Mesenchymal stem cell (in vitro differentiated cells and primary cell): ENCODE measurements around the gene AFTPH.

Experiments
- DNase-seq: peaks from one replicate; pipeline ENCODE4 v3.0.0-alpha.2; 2013
- H2AFZ ChIP-seq: one replicate; pipeline ENCODE4 v1.6.1; 2013; ENCODE audit warnings: low read depth, mild to moderate bottlenecking, control low read depth, inconsistent platforms, low read length, moderate library complexity
- H2AK5ac ChIP-seq: 2 replicates; pipeline ENCODE4 v1.6.1; 2013; ENCODE audit warnings: low read length, moderate library complexity, mild to moderate bottlenecking, inconsistent platforms; ENCODE audit not compliant: severe bottlenecking
- H2BK120ac ChIP-seq: one replicate; pipeline ENCODE4 v1.6.1; 2013; ENCODE audit warnings: low read depth, mild to moderate bottlenecking, inconsistent platforms, low read length, moderate library complexity
- H2BK12ac ChIP-seq, 2 experiments: one replicate each; pipeline ENCODE4 v1.6.1; 2013; ENCODE audit warnings: inconsistent platforms in 2 of 2, low read length in 2 of 2, mild to moderate bottlenecking in 2 of 2, moderate library complexity in 2 of 2, control low read depth in 1 of 2
- H2BK15ac ChIP-seq: one replicate; pipeline ENCODE4 v1.6.1; 2013; ENCODE audit warnings: mild to moderate bottlenecking, low read depth, inconsistent platforms; ENCODE audit not compliant: poor library complexity, severe bottlenecking
- H2BK5ac ChIP-seq: 2 replicates; pipeline ENCODE4 v1.6.1; 2013; ENCODE audit warnings: low read depth, mild to moderate bottlenecking, low read length, control low read depth, inconsistent platforms; ENCODE audit not compliant: poor library complexity, severe bottlenecking
- H3K14ac ChIP-seq, 2 experiments: one replicate each; pipeline ENCODE4 v1.6.1; 2013; ENCODE audit warnings: inconsistent platforms in 2 of 2, low read length in 2 of 2, control low read depth in 1 of 2, mild to moderate bottlenecking in 1 of 2, moderate library complexity in 1 of 2
- H3K18ac ChIP-seq, 2 experiments: one replicate each; pipeline ENCODE4 v1.6.1; 2013; ENCODE audit warnings: inconsistent platforms in 2 of 2, low read length in 2 of 2, control low read depth in 1 of 2, low read depth in 1 of 2, mild to moderate bottlenecking in 1 of 2
- H3K23ac ChIP-seq, 2 experiments: one replicate each; pipeline ENCODE4 v1.6.1; 2013; ENCODE audit warnings: inconsistent platforms in 2 of 2, low read length in 2 of 2, mild to moderate bottlenecking in 2 of 2, moderate library complexity in 2 of 2, control low read depth in 1 of 2
- H3K27ac ChIP-seq: 2 replicates; pipeline ENCODE4 v1.5.1; 2013; ENCODE audit warnings: mild to moderate bottlenecking, moderate library complexity, low read length, control low read depth, inconsistent platforms; ENCODE audit not compliant: poor library complexity, severe bottlenecking
- H3K27me3 ChIP-seq, 2 experiments: 2 replicates each; pipeline versions ENCODE4 v1.6.1 to v1.7.0; 2013; ENCODE audit warnings: low read length in 2 of 2, mild to moderate bottlenecking in 2 of 2, moderate library complexity in 2 of 2, control low read depth in 1 of 2, inconsistent platforms in 1 of 2; ENCODE audit not compliant: control insufficient read depth in 1 of 2, insufficient read depth in 1 of 2
- H3K36me3 ChIP-seq, 2 experiments: 2 replicates each; pipeline versions ENCODE4 v1.6.1 to v1.7.0; 2013; ENCODE audit warnings: low read length in 2 of 2, control low read depth in 1 of 2, inconsistent platforms in 1 of 2, low read depth in 1 of 2, mild to moderate bottlenecking in 1 of 2; ENCODE audit not compliant: insufficient read depth in 2 of 2, control insufficient read depth in 1 of 2
- H3K4ac ChIP-seq, 2 experiments: one replicate each; pipeline ENCODE4 v1.6.1; 2013; ENCODE audit warnings: inconsistent platforms in 2 of 2, low read length in 2 of 2, mild to moderate bottlenecking in 2 of 2, moderate library complexity in 2 of 2, control low read depth in 1 of 2, low read depth in 1 of 2
- H3K4me1 ChIP-seq: 2 replicates; pipeline ENCODE4 v1.6.1; 2013; ENCODE audit warnings: low read depth, low read length, control low read depth; ENCODE audit not compliant: control insufficient read depth, insufficient read depth
- H3K4me2 ChIP-seq: 2 replicates; pipeline ENCODE4 v1.6.1; 2013; ENCODE audit warnings: low read length, mild to moderate bottlenecking, inconsistent platforms; ENCODE audit not compliant: poor library complexity, severe bottlenecking
- H3K4me3 ChIP-seq, 2 experiments: 2 replicates each; pipeline versions ENCODE4 v1.5.1 to v1.7.0; 2013; ENCODE audit warnings: low read length in 2 of 2, mild to moderate bottlenecking in 2 of 2, control low read depth in 1 of 2, low read depth in 1 of 2; ENCODE audit not compliant: insufficient read depth in 1 of 2
- H3K79me1 ChIP-seq: replicated peaks from 2 replicates; pipeline ENCODE4 v1.6.1; 2013; ENCODE audit warnings: mild to moderate bottlenecking, control low read depth, low read length, inconsistent platforms; ENCODE audit not compliant: poor library complexity, severe bottlenecking
- H3K9ac ChIP-seq: 2 replicates; pipeline ENCODE4 v1.7.0; 2013; ENCODE audit warnings: mild to moderate bottlenecking, low read length, moderate library complexity
- H3K9me3 ChIP-seq: 2 replicates; pipeline ENCODE4 v1.7.0; 2013; ENCODE audit warnings: mild to moderate bottlenecking, low read length; ENCODE audit not compliant: control insufficient read depth
- H4K8ac ChIP-seq: one replicate; pipeline ENCODE4 v1.6.1; 2013; ENCODE audit warnings: inconsistent platforms, mild to moderate bottlenecking, low read length, moderate library complexity
- H4K91ac ChIP-seq: one replicate; pipeline ENCODE4 v1.6.1; 2013; ENCODE audit warnings: mild to moderate bottlenecking, low read length, inconsistent platforms
- WGBS: methylation state at CpG from one replicate; pipeline ENCODE4 v1.1.7; 2013; ENCODE audit warnings: mixed read lengths; 5-methylcytosine and 5-hydroxymethylcytosine counted together

AFTPH gene

DNA sequence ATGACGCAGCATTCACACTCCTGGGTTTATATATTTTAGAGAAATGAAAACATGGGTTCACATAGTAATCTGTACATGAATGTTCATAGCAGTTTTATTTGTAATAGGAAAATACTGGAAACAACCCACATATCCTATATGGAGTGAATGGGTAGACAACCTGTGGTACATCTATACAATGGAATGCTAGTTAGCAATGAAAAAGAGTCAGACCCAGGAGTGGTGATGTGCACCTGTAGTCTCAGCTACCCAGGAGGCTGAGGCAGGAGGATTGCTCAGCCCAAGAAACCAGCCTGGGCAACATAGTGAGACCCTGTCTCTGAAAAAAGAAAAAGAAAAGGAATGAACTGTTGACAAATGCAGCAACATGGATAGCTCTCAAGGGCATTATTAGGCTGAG is 25.9 kb downstream of the AFTPH start:
- no peak overlapping the region for H2BK12ac ChIP-seq
- no peak overlapping the region for H4K8ac ChIP-seq
- peaks cover 0 to 14% of the 10 kb centered on the region in 2 experiments for H3K36me3 ChIP-seq
- no peaks in the 10 kb centered on the region for H3K27me3 ChIP-seq
- no peak overlapping the region for H3K4ac ChIP-seq
- H2BK120ac ChIP-seq, result no peak overlapping the region
- no peaks in the 10 kb centered on the region for H3K9me3 ChIP-seq
- no peak overlapping the region for H2AK5ac ChIP-seq
- H2AFZ ChIP-seq, result no peak overlapping the region
- peaks cover 14% of the 10 kb centered on the region for H3K79me1 ChIP-seq
- H3K14ac ChIP-seq, result no peak overlapping the region
- DNase-seq, result no peak
- 100% methylated on average over 1 of the region's 1 CpG for WGBS
- H2BK5ac ChIP-seq, result no peak overlapping the region
- H3K23ac ChIP-seq, result no peak overlapping the region
- no peak overlapping the region for H3K9ac ChIP-seq
- H3K18ac ChIP-seq, result no peak overlapping the region
- H2BK15ac ChIP-seq, result no peak overlapping the region
- no peak overlapping the region for H3K27ac ChIP-seq
- H3K4me3 ChIP-seq, result no peak overlapping the region
- H3K4me1 ChIP-seq, result no peaks in the 10 kb centered on the region
- no peak overlapping the region for H4K91ac ChIP-seq
- no peak overlapping the region for H3K4me2 ChIP-seq

DNA sequence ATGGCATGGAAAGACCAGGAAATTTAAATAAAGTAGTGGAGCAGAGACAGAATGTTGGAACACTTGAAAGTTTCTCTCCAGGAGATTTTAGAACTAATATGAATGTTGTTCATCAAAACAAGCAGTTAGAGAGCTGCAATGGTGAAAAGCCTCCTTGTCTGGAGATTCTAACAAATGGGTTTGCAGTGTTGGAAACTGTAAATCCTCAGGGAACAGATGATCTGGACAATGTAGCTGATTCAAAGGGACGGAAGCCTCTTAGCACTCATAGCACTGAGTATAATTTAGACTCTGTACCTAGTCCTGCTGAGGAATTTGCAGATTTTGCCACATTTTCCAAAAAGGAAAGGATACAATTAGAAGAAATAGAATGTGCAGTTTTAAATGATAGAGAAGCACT is 27.7 kb downstream of the AFTPH start:
- Histone ChIP-seq H3K4ac (no peak overlapping the region), H4K8ac (no peak overlapping the region), H3K27me3 (no peaks in the 10 kb centered on the region), H4K91ac (no peak overlapping the region), H3K14ac (no peak overlapping the region), H3K23ac (no peak overlapping the region), H2BK15ac (no peak overlapping the region), H3K4me3 (no peak overlapping the region), H3K18ac (no peak overlapping the region), H2BK12ac (no peak overlapping the region), H2AFZ (no peak overlapping the region), H3K79me1 (peaks cover 16% of the 10 kb centered on the region), H3K36me3 (peaks cover 0 to 14% of the 10 kb centered on the region in 2 experiments), H2BK120ac (no peak overlapping the region), H3K9me3 (no peaks in the 10 kb centered on the region), H3K4me2 (no peak overlapping the region), H3K4me1 (no peaks in the 10 kb centered on the region), H2AK5ac (no peak overlapping the region), H3K9ac (no peak overlapping the region), H2BK5ac (no peak overlapping the region), H3K27ac (no peak overlapping the region)
- WGBS, result 85% methylated on average over 1 of the region's 1 CpG
- DNase-seq, result no peak

DNA sequence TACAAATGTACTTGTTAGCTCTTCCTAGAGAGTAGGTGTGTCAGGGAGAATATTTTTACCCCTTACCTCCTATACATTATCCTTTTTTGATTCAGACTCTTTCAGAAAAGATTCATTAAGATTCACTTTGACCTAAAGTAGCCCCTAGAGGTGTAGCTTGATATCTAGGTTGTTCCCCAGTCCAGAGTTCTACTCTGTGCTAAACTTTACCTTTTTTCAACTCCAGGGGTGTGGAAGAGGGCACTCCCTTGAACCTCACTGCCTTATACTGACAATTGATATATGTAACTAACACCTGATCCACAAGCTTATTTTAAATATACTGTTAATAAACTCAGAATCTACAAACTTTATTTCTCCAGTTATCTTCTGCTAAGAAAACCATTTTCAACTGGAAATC is 30.0 kb downstream of the AFTPH start:
- no peak overlapping the region for H2BK120ac ChIP-seq
- H3K27me3 ChIP-seq, result no peaks in the 10 kb centered on the region
- H4K91ac ChIP-seq, result no peak overlapping the region
- H3K9ac ChIP-seq, result no peak overlapping the region
- no peak overlapping the region for H3K4ac ChIP-seq
- no peak overlapping the region for H3K23ac ChIP-seq
- no peak overlapping the region for H3K18ac ChIP-seq
- H3K36me3 ChIP-seq, result peaks cover 0 to 16% of the 10 kb centered on the region in 2 experiments
- H3K4me1 ChIP-seq, result no peaks in the 10 kb centered on the region
- no peak overlapping the region for H3K4me2 ChIP-seq
- H3K79me1 ChIP-seq, result peaks cover 17% of the 10 kb centered on the region
- no peak overlapping the region for H2BK12ac ChIP-seq
- no peak overlapping the region for H3K4me3 ChIP-seq
- no peak overlapping the region for H4K8ac ChIP-seq
- no peak overlapping the region for H2BK15ac ChIP-seq
- H3K14ac ChIP-seq, result no peak overlapping the region
- H3K9me3 ChIP-seq, result no peaks in the 10 kb centered on the region
- no peak overlapping the region for H2AFZ ChIP-seq
- no peak for DNase-seq
- H3K27ac ChIP-seq, result no peak overlapping the region
- H2AK5ac ChIP-seq, result no peak overlapping the region
- no peak overlapping the region for H2BK5ac ChIP-seq

DNA sequence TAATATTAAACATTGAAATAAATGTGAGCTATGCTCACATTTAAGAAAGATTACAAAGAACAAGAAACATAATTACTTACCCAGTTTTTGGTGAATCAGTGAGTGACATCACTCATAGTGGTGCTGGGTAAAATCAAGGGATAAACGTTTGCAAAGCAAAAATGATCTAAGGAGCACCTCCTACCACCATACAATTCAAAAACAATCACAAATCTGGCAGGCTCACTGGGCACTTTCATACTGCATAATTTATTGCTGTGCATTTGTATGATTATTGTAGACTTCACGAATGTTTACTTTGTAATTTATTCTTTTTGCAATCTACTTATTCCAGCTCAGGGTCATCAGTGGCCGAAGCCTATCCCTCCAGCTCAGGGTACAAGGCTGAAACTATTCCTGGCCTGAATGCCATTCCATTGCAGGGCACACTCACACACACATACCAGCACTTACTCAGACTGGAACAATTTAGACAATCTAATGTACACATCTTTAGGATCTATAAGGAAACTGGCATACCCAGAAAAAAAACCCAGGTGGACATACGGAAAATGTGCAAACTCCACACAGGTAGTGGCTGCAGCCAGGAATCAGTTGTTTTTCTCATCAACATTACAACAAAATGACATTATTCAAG is 34.4 kb downstream of the AFTPH start:
- WGBS, result 94% methylated on average over 2 of the region's 4 CpGs
- H3K4me3 ChIP-seq, result no peak overlapping the region
- H2BK12ac ChIP-seq, result no peak overlapping the region

More for the DNA sequence above, 34.4 kb downstream of the AFTPH start:
- no peak overlapping the region for H2AFZ ChIP-seq
- no peak overlapping the region for H2BK5ac ChIP-seq
- no peak overlapping the region for H3K4me2 ChIP-seq
- H3K4ac ChIP-seq, result no peak overlapping the region
- H2BK120ac ChIP-seq, result no peak overlapping the region
- no peak overlapping the region for H3K23ac ChIP-seq
- H3K9me3 ChIP-seq, result no peaks in the 10 kb centered on the region
- H3K14ac ChIP-seq, result no peak overlapping the region
- H3K4me1 ChIP-seq, result no peaks in the 10 kb centered on the region
- H3K79me1 ChIP-seq, result peaks cover 22% of the 10 kb centered on the region
- H4K8ac ChIP-seq, result no peak overlapping the region
- H3K27me3 ChIP-seq, result no peaks in the 10 kb centered on the region
- no peak overlapping the region for H4K91ac ChIP-seq
- H3K36me3 ChIP-seq, result peaks cover 0 to 6% of the 10 kb centered on the region in 2 experiments
- H3K27ac ChIP-seq, result no peak overlapping the region
- DNase-seq, result no peak
- no peak overlapping the region for H2AK5ac ChIP-seq
- no peak overlapping the region for H3K9ac ChIP-seq
- no peak overlapping the region for H3K18ac ChIP-seq
- no peak overlapping the region for H2BK15ac ChIP-seq
